Stimulated activated CD8-positive, alpha-beta memory T cell treated with anti-CD3 and anti-CD28 coated beads, Interleukin-4, amount 100 ng/mL, for 1 hour (primary cell): ENCODE data around the gene MVB12B.

Experiments
- DNase-seq, 2 donors: peaks; one replicate each; pipeline ENCODE4 v3.0.0-alpha.2; 2020; ENCODE audit warnings: low read depth in 2 of 2, low spot score in 1 of 2

Gene MVB12B

DNA sequence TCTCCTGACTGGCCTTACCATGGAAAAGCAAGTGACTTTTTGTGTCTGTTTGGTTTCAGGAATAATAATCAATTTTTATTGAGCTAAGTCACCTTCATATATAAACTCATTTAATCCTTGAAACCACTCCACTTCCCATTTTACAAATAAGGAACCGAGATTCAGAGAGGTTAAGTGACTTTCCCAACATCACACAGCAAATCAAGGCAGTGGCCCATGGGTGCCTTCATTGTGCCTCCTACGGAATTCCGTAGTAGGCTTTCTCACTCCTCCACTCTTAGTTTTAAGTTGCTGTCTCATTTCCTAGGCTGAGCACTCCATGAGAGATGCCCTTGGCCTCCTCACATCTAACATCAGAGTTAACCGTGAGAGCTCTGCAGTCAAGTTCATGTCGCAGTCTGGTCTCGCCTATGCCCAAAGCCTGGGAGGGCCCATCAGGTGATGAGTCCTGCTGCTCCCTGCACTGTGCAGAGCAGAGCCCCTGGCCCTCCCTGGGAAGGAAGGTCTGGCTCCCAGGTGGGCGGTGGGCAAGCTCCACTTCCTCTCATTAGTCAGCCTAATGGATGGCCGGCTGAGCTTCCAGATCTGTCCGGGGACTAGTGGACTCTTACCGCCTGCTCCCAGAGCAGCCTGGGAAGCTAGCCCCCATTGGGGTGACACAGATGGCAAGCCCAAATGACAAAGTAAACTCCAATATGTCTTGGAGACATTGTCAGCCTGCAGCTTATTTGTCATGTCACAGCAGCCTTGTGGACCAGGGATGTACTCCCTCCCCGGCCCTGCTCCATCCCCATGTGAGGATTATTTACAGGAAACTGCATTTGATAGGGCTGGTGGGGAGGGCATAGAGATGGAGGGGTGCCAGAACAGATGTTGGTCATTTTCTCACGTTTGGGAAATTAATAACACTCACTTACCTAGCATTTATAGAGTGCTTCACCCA lies 123.4 kb downstream of the MVB12B start:
- DNase-seq = no peak

DNA sequence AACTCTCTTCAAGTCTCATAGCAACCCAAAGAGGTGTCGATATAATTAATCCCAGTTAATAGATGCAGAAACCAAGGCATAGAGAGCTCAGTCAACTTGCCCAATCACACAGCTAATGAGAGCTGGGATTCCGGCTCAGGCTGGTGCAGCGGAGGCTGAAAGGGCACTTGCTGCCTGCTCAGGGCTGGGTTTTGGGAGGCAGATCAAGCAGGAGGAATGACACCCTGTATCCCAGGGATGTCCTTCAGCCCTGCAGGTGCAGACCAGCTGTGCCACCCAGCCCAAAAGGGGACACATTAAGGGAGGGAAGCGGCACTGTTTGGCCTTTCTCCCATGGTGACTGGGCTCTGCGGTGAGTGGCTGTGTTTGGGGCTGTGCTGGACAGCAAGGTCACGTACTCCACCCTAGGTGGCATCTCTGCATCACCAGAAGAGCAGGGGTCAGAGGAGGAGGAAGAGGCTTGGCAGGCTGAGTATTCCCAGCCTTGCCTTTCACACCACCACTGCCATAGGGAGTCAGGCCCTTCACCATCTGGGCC lies 124.1 kb downstream of the MVB12B start:
- no peak for DNase-seq

DNA sequence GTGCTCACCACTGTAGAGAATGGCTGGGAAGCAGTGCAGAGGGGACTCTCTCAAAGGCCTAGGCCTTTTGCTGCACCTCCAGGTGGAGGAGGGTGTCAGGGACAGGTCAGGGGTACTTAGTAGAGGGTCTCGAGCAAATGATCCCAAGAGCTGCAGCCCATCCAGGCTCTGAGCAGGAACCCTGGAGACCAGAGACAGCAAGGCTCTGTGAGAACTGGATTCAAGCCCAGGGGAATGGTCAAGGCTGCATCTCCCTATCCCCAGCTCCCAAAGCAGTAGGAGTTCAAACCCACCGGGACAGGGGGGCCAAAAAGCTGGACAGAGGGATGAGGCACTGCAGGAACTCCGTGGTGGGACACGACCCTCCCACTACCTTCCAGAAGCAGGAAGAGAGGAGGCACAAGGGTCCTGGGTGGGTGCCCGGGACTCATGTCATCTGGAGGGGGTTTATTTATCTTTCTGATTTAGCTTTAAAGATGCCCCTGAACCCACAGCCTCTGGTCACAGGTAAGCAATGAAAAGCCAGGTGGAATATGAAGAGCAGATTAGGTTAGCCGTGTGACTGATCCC lies 124.8 kb downstream of the MVB12B start:
- no peak for DNase-seq

DNA sequence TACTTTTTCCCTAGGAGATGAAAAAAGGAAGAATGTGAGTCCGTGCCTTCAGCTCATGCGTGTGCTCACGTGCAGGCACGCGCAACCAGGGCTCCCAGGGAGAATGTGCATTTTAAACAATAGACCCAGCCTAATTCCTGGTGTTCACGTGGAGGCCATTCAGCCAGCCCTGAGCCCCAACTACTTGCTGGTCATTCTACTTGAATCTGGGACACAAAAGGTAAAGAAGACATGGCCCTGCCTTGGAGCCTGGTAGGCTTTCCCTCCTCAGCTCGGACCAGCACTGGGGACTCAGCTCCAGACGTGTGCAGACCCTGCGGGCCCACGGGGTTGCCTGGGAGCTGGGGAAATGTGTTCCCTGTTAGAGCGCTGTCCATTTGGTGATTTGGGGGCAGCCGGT lies 125.5 kb downstream of the MVB12B start:
- no peak for DNase-seq

DNA sequence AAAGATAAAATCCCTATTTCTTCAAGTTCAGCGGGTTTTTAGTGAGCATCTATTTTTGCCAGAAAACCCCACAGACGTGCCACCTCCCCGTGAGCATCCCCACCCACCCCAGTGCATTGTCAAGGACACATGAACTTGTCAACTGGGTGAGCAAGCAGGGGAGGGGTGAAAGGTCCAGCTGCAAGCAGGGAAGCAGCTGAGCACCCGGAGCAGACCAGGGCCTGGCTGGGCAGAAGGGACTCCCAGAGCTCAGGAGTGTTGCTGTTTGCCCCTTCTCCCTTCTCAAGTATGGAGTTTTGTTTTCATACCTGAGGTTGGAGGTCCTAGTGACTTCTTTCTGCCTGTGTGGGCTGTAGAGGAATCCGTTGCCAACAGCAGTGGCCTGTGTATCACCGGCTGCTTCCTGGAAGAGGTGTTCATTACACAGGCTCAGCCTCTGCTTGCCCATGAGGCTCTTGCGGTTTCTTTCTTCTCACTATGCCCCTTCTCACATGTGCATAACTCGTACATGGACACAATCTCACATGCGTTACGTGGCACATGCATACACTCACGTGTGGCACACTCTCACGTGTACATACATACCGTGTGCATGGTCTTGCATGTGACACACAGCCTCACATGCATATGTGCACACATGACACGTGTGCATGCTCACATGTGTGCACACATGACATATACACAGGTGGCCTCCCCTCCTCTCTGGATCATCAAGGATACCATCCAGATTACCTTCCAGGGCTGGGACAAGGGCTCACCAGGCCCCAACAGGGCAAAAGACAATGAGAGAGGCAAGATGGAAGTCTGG lies 126.7 kb downstream of the MVB12B start:
- DNase-seq = no peak

DNA sequence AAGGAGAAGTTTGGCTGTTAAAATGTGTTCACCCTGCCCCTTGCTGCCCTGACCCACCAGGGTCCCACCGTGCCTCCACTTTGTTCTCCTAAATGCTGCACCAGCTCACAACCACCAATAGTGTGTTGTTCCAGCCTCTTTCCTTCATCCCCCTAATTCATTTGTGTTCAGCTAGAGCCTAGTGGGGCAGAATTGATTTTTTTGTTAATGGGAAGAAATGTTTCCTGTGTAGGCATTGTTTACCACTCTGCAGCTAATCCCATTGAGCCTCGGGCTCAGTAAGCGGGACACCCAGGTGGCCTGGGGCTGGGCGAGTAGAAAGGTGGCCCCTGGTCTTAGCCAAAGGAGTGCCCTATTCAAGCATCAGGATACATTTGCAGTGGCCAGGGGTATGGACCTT lies 127.6 kb downstream of the MVB12B start:
- DNase-seq = no peak

DNA sequence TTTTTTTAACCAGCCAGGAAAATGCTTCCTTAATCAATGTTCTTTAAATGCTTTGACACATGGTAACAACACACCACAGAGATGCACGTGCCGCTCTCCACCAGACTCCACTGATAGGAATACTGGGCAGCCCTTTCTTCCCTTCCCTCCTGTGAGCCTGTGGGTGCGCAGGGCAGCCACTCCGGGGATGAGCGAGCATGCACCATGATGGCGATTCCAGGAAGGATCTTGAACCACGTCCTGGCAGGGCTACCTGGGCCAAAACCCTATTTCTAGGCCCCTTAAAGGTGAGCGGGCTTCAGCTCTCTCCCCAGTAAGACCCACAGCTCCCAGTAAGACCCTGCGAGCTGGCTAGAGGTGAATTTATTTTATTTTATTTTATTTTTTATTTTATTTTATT lies 128.2 kb downstream of the MVB12B start:
- no peak for DNase-seq

DNA sequence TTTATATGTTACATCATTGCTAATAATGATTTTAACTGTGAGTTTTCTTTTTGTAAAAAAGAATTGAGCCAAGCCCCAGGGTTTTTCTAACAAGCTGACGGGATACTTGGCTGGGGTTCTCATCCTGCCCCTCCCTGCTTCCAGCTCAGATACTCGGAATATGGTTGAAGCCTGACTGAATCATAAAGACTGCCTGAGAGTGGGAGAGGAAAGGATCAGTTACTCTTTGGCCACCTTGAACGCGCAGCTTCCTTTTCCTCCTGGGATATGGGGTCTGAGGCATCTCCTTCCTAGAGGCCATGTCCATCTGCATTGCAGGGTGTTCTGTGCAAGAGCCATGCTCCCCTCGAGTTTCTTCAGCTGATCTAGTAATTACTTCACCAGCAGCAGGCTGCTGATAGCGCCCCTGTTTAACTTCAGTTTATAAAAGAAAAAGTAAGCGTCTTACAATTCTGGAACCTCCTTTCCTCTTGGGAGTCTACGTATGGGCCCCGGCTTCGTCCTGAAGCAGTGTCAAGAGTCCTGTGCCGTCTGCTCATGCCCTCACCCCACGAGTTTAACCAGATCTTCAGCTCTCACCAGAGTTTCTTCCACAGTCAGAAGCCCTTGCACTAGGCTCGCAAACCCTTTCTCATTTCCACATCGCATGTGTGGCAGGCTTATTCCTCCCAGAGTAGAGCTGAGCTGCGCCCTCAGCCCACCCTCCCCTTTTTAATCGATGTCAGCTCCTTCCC lies 130.0 kb downstream of the MVB12B start:
- DNase-seq = no peak

DNA sequence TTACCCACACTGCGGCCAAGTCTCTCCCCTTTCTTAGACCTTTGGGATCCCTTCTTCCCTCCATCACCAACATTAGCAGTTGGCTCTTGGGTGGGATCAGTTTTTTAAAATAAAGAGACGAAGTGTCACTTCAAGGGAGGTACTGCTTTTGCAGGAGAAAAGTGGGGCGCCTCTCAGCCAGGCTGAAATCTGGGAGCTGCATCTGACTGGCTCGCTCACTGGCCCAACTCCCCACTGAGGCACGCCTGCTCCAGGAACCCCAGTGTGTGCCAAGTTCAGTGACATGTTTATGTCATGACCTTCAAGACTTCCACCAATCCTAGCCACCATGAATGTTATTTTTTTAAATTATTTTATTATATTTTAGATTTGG lies 130.5 kb downstream of the MVB12B start:
- DNase-seq = no peak

DNA sequence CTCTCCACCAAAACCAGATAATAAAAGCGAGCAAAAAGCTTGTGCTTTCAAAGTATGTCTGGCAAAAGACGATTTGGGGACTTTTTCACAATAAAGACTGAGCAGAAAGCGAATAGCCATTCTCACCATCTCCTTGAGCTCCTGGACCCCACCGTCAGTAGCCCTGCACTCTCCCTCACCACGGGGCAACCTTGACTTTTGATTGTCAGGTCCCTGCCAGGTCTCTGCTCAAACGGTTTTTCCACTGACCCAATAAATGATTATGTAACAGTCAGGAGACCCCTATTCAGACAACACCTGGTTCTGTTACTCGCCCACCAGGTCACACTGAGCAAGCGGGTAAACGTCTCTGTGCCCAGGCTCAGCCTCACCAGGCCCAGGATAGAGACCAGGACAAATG lies 131.3 kb downstream of the MVB12B start:
- no peak for DNase-seq

DNA sequence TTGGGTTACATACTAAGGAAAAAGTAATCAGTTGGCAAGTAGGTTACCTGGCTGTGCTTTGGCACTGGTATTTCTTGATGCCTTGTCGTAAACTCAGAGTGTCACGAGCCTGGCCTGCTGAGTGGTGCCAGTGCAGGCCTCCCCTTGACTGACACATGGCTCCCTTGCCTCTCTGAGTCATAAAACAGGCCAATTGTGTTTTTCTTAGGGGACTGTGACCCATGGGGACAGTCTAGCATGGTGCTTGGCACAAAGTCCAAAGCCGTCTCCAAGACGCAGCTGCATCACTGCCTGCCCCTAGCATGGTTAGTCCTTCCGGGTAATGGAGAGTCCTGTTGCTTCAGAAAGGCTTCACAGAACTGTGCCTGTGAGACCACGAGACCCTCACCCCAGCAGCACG lies 132.5 kb downstream of the MVB12B start:
- no peak for DNase-seq

DNA sequence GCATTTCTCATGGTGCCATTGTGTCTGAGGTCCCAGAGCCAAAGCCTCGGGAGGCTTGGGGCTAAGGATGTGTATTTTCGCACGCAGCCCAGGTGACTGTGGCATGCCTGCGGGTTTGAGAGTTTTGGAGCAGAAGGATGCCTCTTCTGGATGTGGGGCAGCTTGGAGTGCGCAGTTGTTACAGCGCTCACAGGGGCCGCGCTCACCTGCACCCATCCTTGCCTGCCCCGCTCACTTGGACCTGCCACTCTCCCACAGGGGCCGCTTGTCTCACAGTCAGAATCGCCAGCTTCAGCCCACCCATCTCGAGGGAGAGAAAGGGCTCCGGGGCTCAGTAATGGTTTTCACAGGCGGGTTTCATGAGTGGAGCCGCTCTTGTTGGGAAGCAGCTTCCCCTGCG lies 132.9 kb downstream of the MVB12B start:
- DNase-seq = no peak

DNA sequence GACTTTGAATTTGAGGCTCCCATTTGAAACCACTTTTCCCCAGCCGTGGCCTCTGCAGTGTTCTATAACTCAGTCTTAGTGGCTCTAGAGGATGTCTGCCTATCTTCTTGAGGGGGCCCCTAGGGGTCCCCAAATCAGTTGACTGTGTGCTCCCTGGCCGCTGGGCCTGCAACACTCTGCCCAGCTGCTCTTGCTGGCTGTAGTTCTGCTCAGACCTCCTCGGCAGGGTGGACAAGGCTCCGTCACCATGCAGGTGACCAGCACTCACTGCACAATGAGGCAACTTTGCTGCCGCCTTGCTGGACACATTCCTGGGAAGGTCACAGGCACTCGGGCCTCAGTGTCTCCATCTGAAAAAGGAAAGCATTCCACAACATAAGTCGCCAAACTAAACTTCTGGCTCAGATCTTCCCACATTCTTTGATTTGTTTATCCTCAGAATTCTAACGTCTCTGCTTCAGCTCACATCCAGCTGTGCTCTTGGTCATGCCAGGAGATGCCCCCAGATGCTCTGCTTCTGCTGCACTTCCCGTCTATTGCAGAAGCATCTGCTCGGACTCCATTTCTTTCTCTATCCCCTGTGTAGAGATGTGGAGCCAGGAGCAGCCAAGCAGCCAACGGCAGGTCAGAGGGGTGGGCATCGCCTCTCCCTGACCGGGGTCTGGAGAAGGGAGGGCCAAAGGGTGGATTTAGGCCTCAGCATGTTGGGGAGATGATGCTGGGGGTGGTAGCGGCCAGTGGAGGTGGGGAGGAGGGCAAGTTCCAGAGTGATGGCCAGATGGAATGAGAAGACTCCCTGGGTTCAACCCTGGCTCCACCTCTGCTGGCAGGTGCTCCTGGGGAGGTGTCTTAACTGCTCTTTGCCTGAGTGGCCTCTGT lies 133.6 kb downstream of the MVB12B start:
- no peak for DNase-seq

DNA sequence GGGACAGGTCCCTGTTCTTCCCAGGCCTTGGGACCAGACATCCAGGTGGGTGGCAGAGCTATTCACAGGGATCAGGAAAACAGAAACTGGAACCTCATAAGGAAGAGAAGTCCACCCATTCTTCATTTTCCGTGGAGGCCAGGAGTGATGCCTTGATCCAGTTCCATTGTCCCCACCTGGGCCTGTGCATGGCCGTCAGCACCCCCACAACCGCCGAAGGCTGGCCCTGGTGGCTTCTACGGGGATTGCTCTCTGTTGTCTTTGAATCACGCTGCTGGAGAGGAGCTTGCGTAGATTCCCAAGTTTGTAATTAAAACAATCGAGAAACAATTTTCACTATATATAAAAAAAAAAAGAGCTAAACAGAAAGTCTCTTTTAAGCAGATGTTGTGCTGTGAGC lies 134.4 kb downstream of the MVB12B start:
- no peak for DNase-seq

DNA sequence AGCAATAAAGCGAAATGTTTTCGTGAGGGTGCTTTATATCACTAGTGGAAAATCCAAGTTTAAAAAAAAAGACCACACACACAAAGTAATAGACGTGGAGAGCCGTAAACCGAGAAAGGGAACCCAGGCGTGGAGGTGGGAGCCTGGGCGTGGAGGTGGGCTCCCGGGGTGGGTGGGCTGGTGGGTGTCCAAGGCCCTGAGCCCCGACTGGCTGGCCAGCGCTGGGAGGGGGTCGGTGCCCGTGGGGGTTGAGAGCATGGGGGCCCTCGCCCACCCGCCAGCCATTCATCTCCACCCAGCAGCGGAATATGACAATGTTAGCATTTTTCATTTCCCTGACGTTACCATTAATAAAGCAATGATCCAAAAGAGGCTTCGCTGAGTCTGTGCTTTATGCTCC lies 135.0 kb downstream of the MVB12B start:
- DNase-seq = no peak

DNA sequence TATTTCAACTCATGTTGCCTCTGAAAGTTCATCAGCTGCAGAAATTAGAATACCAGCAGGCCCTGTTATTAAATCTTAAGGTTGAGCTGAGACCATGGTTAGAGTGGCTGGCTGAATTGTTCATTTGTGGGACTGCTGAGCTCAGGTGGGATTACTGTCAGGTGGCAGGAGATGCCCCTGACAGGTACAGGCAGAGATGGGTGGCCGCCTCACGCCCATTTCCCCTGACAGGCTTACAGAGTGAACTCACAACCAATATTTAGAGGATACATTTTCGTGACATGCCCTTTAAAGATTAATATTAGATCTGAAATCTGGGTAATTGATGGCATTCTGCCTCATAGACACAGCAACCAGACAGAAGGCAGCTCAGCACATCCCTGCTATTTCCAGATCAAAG lies 136.0 kb downstream of the MVB12B start:
- DNase-seq = no peak

DNA sequence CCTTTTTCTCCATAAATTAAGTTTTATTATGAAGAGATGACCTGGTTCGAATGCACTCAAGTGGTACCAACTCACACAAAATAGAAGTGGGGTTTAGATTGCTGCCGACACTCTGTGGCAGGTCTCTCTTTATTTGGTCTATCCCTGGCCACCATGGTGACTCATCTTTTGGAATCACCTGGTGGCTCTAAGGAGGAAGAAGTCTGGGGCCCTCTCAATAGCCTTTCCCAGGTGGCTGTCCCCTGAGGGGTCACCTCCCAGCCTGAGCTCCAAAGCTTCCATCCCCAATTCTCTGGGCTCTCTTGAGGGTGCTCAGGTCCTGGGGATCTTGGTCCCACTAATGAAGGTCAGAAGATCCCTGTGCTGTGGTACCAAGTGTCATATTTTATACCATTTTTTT lies 136.8 kb downstream of the MVB12B start:
- no peak for DNase-seq

DNA sequence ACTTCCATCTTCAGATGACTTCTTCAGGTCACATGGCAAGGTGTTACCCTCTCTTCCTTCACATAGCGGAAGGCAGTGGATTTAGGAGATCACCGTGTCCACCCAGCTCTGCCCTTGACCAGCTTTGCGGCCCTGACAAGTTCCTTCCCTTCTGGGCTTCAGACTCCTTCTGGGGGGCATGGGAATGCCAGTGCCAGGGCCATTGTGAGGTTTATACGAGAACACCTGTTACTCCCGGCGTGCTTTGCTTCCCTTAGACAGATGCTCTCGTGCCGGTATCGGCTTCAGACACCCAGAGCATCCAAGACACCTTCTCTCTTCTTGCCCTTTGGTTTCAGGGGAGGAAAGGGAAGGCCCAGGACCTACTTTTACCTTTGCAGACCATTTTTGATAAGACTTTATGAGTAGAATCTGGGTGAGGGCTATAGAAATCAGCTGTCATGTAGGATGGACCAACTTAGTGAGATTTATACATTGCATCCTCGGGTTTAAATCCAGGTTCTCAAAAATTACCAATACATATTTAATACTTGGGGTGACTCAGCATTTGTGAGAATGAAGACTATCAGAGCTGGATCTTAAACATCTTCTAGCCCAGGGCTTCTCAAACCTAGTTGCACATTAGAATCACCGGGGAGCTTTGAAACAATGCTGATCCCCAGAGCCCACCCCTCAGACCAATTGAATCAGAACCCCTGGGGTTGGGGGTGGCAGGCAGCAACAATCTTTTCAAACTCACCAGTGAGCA lies 138.2 kb downstream of the MVB12B start:
- DNase-seq = no peak

DNA sequence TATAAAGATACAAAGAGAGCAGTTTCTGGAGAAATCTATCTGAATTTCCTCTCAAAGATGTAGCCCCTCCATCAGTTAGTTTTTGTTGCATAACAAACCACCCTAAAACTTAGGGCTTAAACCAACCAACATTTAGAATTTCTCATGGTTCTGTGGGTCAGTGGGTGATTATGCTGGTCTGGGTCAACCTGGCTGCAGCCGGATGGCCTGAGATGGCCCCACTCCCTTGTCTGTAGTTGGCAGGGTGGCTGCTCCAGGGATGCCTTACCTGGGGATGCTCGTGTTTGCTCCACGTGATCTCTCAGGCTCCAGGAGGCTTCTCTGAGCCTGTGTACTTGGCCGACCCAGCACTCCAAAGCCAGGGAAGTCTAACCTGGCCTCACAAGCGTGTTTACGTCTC lies 139.3 kb downstream of the MVB12B start:
- no peak for DNase-seq
